Fibroblast of villous mesenchyme (primary cell): ENCODE data around the gene DLGAP4. TPM values are rescaled to one million over a fixed set of nuclear protein-coding genes. Genes with fewer than 3 reads are reported as not detected.

Source experiments
- DNase-seq: peaks from one replicate; pipeline ENCODE4 v3.0.0-alpha.2; 2010; ENCODE audit warnings: low read depth
- H3K4me3 ChIP-seq: 2 replicates; pipeline ENCODE4 v1.5.1; 2011; ENCODE audit warnings: low read depth, mild to moderate bottlenecking, low read length
- total RNA-seq: library from RNA; depleted of rRNA; stranded (reverse); fragments of >200 nt; gene quantifications from 2 replicates; pipeline ENCODE4 v1.2.3, GENCODE V29; 2012
- TF ChIP-seq, protein P1 (sequence below): IDR thresholded peaks from 2 replicates; pipeline ENCODE4 v1.5.1; 2012; ENCODE audit warnings: low read depth, mild to moderate bottlenecking, low read length; ENCODE audit not compliant: insufficient read depth

DLGAP4 gene
- total RNA-seq, 1 donor: 15.5 TPM

DNA sequence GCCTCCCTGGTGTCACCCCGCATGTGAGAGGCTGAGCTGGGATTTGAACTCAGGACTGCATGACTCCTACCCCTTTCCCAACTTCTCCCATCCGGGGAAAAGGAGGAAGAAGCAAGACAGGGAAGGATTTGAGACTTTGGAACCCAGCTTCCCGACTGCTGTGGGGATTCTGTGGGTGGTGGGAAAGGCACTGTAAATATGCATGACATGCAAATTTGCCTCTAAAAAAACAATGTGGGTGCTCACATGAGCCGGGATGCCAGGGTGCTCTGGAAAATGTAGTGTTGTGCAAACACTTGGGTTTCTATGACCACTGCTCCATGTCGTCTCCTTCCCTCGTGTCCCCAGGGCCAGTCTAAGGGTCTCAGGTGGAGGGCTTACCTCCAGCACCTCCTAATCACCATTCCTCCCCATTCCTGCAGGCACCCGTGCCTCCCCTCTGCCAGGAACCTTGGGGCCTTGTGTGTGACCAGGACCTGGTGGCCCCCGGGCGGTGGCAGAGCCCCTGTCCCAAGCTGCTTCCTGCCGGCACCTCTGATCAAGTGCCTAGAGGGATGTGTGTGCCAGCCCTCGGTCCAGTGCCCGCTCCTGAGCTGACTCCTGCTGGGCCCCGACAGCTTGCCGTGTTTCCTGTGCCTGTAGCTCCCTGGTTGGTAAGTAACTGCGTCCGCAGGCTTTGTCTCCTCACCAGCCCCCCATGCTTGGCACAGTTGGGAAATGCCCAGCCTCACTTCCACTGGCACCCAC is 60.7 kb downstream of the DLGAP4 start:
- no peak overlapping the region for H3K4me3 ChIP-seq
- TF ChIP-seq, protein P1, sequence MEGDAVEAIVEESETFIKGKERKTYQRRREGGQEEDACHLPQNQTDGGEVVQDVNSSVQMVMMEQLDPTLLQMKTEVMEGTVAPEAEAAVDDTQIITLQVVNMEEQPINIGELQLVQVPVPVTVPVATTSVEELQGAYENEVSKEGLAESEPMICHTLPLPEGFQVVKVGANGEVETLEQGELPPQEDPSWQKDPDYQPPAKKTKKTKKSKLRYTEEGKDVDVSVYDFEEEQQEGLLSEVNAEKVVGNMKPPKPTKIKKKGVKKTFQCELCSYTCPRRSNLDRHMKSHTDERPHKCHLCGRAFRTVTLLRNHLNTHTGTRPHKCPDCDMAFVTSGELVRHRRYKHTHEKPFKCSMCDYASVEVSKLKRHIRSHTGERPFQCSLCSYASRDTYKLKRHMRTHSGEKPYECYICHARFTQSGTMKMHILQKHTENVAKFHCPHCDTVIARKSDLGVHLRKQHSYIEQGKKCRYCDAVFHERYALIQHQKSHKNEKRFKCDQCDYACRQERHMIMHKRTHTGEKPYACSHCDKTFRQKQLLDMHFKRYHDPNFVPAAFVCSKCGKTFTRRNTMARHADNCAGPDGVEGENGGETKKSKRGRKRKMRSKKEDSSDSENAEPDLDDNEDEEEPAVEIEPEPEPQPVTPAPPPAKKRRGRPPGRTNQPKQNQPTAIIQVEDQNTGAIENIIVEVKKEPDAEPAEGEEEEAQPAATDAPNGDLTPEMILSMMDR: no peak
- no peak for DNase-seq

DNA sequence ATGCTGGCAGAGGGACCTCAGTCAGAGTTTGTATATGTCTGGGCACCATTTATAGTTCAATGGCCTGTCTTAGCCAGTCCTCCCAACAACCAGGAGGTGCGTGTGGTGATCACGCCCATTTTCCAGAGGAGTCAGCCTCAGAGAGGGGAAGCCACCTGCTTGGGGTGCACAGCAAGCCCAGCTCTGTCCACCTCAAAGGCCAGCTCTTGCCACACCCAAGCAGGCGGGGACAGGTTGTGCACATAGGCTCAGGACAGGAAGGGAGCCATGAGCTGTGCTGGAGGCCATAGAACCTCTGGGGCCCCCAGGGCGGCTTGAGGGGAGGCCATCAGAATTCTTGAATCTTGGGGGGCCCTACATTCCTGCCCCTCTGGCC is 61.2 kb downstream of the DLGAP4 start:
- no peak for DNase-seq
- TF ChIP-seq, protein P1: no peak
- no peak overlapping the region for H3K4me3 ChIP-seq

DNA sequence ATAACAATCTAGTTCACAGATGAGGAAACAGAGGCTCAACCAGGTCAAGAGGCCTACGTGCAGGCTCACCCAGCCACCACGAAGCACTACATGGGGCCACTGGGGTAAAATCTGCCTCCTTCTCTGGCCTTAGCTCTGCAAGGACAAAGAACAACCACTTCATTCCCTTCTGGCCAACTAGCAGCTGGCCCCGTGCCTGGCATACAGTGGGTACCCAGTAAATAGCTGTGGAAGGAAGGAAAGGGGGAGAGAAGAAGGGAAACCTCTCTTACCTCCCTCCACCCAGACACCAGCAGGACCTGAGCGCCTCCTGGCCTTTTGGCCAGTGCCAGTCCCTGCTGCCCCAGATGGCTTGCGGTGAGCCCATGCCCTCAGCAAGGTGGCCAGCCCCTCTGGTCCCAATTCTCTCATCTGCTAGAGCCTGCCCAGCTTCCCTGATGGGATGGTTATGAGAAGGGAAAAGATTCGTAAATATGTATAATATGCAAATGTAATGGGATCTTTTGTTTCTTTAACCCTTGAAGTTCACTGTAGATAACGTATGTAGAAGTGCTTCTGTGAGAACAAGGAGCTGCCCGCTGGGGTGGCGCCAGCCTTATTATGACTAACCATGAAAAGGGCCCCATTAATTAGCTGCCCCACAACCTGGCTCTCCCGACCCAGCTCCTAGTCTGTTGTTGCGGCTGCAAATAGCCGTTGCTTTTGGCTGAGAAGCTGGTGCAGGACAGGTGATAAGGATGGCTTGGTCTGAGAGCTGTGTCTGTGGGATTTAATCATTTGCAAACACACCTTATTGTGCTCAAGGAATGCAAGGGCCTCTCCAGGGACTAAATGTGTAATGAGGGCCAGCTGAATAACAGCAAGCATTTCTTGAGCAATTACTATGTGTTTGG is 62.0 kb downstream of the DLGAP4 start:
- no peak for DNase-seq
- H3K4me3 ChIP-seq: no peak overlapping the region
- TF ChIP-seq, protein P1: no peak

DNA sequence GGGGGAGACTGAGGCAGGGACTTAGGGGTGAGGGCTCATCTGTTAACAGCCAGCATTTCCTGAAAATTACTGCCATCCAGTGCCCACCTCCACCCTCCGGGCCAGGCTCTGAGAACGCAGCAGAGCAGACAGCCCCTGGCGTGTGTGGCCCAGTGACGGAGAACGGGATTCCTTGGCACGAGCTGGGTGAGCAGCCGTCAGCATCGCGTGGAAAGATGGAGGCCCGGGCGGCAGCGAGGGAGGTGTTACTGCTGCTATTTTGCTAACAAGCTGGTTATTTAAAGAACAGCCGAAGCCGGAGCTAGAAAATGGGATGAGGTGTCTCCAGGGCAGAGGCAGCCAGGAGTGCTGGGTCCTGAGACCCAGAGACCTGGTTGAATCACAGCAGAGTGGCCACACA is 62.7 kb downstream of the DLGAP4 start:
- TF ChIP-seq, protein P1: no peak
- DNase-seq: no peak
- no peak overlapping the region for H3K4me3 ChIP-seq

DNA sequence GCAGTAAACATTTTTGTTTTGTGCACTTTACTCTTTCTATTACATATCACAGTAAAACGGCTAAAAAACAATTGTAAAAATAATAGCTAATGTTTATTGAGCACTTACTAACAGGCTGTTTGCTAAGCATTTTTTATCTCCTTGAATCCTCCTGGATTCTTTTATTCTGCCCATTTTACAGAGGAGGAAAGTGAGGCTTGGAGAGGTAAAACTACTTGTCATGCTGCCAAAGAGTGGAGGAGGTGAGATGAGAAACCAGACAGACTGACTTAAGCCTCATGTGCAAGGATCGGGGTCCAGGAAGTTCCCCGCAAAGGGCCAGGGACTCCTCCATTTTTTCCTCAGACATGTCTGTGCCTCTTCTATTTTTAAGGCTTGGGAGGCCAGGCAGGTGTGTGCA is 63.6 kb downstream of the DLGAP4 start:
- TF ChIP-seq, protein P1: no peak
- H3K4me3 ChIP-seq: no peak overlapping the region
- no peak for DNase-seq

DNA sequence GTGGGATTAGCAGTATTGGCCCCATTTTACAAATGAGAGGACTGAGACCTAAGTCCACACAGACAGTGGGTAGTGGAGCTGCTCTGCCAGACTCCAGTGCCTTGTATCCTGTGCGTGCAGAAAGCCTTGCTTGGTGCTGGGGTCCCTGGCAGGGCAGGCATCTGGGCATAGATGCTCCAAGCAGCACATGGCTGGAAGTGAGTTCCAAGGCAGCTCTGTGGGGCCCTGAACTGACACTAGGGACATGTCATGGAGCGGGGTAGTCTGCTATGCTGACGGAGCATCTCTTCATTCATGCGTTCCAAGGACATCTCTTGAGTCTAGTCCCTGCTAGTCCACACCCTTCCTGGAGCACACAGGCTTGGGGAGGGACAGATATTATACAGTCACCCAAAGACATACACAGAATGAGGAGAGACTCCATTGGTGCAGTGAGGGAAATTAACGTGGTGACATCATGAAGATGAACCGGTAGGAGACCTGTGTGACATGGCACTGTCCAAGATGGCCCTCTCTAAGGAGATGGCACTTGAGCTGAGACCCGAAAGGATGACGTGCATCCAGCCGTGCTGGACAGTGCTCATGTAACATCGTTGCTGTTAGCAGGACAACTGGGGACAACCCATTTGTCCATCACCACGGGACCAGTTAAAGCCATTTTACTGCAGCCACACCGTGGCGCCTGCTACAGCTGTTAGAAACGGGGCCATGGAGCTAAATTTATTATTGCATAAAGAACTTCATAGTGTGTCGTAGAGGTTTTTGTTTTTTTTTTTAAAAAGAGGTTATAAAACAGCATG is 65.1 kb downstream of the DLGAP4 start:
- no peak for DNase-seq
- TF ChIP-seq, protein P1: no peak
- no peak overlapping the region for H3K4me3 ChIP-seq
